GM19438 (cell line): Measurements from ENCODE around the gene ANO2.
"Not testable (repeated sequence)": the region's sequence is repeated elsewhere in the genome, so short reads cannot be mapped to it uniquely, and the experiment has no call there.

Source experiments
- ATAC-seq: cut with Tn5 transposase; IDR thresholded peaks from one replicate; pipeline ENCODE4 v1.9.1; 2021; ENCODE audit warnings: low read depth; ENCODE audit not compliant: unreplicated experiment

The ANO2 gene

GRCh38 chr12:5565933-5566599, 379.0 kb downstream of the ANO2 start:
- no peak for ATAC-seq

GRCh38 chr12:5562581-5562980, 382.5 kb downstream of the ANO2 start:
- ATAC-seq, result no peak

GRCh38 chr12:5561846-5562245, 383.2 kb downstream of the ANO2 start:
- ATAC-seq, result no peak

GRCh38 chr12:5561057-5561456, 384.0 kb downstream of the ANO2 start:
- ATAC-seq, result no peak

- no peak for ATAC-seq
Observed at GRCh38 chr12:5560265-5560664, 384.8 kb downstream of the ANO2 start.

GRCh38 chr12:5557906-5558305, 387.2 kb downstream of the ANO2 start:
- ATAC-seq, result no peak

GRCh38 chr12:5556946-5557673, 387.9 kb downstream of the ANO2 start:
- ATAC-seq, result no peak

GRCh38 chr12:5556033-5556614, 388.9 kb downstream of the ANO2 start:
- ATAC-seq, result no peak

- no peak for ATAC-seq
Observed at GRCh38 chr12:5554711-5555110, 390.3 kb downstream of the ANO2 start.

GRCh38 chr12:5549011-5549410, 396.0 kb downstream of the ANO2 start:
- no peak for ATAC-seq

GRCh38 chr12:5548152-5548943, 396.7 kb downstream of the ANO2 start:
- ATAC-seq, result no peak

GRCh38 chr12:5546616-5547015, 398.4 kb downstream of the ANO2 start:
- no peak for ATAC-seq

GRCh38 chr12:5537771-5538170, 407.3 kb downstream of the ANO2 start:
- no peak for ATAC-seq

GRCh38 chr12:5537026-5537615, 407.9 kb downstream of the ANO2 start:
- not testable (repeated sequence) for ATAC-seq

GRCh38 chr12:5535541-5535940, 409.5 kb downstream of the ANO2 start:
- ATAC-seq, result no peak

GRCh38 chr12:5534426-5535199, 410.4 kb downstream of the ANO2 start:
- ATAC-seq, result no peak

GRCh38 chr12:5533368-5533767, 411.7 kb downstream of the ANO2 start:
- no peak for ATAC-seq

GRCh38 chr12:5525783-5526367, 419.2 kb downstream of the ANO2 start:
- no peak for ATAC-seq

- ATAC-seq, result no peak
Observed at GRCh38 chr12:5524769-5525436, 420.2 kb downstream of the ANO2 start.
